GM19035 (cell line): ENCODE data around the gene HENMT1.
A peak's percentile ranks its signal among the peaks of the same experiment; 100 is the strongest.
"Not testable (repeated sequence)": the region's sequence is repeated elsewhere in the genome, so short reads cannot be mapped to it uniquely, and the experiment has no call there.

Source experiments
- ATAC-seq: cut with Tn5 transposase; IDR thresholded peaks from one replicate; pipeline ENCODE4 v1.9.1; 2021; ENCODE audit not compliant: unreplicated experiment

HENMT1 gene

DNA sequence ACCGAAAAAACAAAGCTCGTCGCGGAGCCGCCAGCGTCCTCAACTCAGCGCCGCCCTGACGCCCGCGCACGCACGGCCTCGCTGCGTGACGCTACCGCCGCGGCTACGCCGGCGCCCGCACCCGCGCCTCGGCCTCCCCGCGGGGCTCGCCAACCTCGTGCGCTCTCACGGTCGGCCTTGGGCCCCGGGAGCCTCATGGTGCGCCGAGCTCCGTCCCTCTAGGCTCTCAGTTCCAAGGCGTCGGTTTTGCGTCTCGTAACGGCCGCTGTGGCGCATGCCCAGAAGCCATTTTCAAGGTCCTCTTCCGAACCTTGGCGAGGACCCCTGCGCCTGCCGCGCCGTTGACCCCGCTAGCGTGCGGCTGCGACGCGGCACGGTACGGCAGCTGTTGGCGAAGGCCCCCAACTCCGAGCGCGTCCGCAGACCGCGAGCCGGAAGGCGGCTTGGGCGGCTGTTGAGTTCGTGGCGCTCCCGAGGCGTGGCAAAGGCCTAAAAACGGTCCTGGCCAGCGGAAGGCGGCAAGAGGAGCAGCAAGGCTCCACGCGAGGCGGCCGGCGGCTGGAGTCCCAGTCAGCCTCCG is at the start of gene HENMT1:
HENMT1 (minus strand) TSS at position 64 of the 580 bp plus-strand sequence. CDS start 1,209 bp downstream, outside the sequence.
- ATAC-seq, result peak; percentile 88

- no peak for ATAC-seq
Observed at GRCh38 chr1:108708691-108709660, 48.1 kb upstream of the HENMT1 start.

DNA sequence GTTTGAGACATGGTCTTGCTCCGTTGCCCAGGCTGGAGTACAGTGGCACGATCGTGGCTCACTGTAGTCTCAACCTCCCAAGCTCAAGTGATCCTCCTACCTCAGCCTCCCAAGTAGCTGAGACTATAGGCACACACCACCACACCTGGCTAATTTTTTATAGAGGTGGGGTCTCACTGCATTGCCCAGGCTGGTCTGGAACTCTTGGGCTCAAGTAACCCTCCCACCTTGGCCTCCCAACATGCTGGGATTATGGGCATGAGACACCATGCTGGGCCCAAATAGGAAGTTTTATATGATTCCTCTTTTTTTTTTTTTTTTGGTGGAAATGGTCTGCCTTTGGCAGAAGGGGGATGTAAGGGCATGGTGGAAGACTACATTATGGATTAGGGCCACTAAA is 45.8 kb upstream of the HENMT1 start:
- ATAC-seq, result no peak

DNA sequence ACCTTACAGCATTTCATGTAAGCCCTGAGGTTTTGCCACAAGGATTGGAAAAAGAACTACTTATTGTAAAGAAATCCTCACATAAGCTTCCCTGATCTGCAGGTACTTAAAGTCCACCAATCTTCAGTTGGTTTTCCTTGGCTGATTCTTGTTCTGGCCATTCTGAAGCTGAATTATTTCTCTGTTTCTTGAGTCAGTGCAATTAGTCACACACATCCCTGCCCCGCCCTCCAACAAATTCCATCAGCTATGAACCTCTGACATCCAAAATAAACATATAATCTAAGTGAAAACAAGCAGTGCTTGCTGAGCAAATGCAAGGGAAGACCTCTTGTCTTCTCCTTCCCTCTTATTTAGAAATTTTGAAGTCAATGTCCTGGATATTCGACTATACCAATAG is 43.6 kb upstream of the HENMT1 start:
- ATAC-seq, result no peak

GRCh38 chr1:108703939-108704338 is 43.0 kb upstream of the HENMT1 start:
- no peak for ATAC-seq

DNA sequence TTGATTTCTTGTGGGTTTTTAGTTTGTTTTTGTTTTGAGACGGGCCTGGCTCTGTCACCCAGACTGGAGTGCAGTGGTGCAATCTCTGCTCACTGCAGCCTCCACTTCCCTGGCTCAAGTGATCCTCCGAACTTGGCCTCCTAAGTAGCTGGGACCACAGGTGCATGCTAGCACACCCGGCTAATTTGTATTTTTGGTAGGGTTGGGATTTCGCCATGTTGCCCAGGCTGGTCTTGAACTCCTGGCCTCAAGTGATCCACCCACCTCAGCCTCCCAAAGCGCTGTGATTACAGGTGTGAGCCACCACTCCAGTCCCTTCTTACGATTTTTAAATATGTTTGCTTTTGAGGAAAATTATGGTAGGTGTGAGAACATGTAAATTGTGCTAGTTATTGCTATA is 41.2 kb upstream of the HENMT1 start:
- not testable (repeated sequence) for ATAC-seq

DNA sequence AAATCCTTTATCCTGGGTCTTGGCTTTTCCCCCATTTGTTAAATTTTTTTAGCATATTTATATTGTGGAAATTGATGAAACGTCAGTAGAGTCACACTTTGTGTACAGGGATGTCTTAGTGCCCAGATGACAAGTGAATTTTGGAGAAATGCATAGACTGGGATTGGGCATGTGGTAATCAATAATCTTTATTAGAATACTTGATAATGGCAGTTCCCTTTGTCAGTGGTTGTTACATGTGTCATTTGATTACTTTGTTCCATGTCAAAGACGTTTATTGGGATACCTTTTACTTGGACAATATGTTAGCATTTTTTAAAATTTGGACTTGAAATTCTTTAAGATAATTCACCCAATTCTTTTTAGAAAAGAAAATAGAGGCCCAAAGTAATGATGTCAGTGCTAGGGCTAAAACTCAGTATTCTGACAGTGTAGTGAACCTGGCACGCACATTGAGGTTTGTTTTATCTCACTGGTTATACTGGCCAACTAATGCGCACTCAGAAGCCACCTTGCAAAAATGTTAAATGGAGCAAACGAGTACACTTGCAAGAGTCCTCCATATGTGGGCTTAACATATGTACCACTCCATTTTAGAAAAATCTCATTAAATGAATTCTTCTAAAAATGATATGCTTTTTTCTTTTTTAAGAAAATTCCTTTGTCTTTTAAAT is 40.4 kb upstream of the HENMT1 start:
- ATAC-seq, result no peak

- no peak for ATAC-seq
Observed at GRCh38 chr1:108699375-108700332, 38.8 kb upstream of the HENMT1 start.

DNA sequence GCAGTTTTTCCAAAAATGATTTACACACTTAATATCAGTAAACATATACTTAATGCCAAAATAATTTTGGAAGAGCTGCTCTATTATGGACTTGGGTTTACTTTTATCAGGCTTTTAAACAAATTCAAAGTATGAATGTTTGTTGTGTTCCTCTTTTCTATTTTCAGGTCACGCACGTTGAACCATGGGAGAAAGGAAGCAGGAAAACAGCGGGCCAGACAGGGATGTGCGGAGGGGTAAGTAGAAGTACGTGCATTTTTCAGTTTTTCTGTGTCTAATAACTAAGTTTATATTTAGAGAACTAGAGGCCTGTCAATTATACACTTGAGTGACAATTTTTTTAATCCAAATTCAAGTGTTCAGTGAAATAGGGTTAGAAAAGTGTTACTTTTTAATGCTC is 34.6 kb upstream of the HENMT1 start:
- no peak for ATAC-seq

DNA sequence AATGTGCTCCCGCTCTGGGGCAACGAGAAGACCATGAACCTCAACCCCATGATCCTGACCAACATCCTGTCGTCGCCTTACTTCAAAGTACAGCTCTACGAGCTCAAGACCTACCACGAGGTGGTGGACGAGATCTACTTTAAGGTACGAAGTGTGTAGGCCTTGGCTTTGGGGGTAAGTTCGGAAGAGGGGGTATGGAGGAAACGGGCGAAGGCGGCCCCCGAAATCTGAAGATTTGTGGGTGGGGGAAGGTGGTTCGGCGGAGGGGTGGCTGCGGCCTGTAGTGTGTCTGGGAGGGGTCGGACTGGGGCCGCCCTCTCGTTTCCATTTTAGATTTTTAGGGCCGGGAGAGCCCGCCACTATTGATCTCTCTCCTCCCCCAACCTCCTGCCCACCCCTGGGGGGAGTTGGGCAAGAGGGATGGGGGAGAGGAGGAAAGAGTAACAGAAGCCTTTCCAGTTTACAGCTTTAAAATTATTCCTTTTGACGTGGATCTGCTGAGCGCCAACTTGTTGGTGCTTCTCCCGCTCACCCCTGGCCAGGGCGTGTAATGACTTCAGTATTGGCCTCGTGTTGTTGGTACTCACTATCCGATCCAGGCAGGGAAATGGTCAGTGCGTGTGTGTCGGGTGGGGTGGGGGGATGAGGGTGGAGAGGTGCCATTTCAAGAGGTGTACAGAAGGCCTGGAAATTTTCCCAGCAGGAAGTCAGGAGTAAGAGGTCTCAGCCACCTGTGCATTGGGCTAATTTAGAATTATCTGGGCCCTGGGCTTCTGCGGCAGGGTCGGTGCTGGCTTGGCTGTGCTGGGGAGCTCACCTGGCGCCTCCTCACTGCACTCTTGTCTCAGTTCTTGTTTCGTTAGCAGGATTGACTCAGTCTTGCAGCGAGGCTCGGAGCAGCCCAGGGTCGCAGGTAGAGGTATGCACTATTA is 32.1 kb upstream of the HENMT1 start:
- ATAC-seq, result peak; percentile 50

- peak; percentile 95 for ATAC-seq
Observed at GRCh38 chr1:108691942-108692723, 31.2 kb upstream of the HENMT1 start, which contains the start of gene PRPF38B. Gene PRPF38B, plus strand, starts transcription at chr1:108692310. Its CDS starts 282 bp downstream, at chr1:108692592.

DNA sequence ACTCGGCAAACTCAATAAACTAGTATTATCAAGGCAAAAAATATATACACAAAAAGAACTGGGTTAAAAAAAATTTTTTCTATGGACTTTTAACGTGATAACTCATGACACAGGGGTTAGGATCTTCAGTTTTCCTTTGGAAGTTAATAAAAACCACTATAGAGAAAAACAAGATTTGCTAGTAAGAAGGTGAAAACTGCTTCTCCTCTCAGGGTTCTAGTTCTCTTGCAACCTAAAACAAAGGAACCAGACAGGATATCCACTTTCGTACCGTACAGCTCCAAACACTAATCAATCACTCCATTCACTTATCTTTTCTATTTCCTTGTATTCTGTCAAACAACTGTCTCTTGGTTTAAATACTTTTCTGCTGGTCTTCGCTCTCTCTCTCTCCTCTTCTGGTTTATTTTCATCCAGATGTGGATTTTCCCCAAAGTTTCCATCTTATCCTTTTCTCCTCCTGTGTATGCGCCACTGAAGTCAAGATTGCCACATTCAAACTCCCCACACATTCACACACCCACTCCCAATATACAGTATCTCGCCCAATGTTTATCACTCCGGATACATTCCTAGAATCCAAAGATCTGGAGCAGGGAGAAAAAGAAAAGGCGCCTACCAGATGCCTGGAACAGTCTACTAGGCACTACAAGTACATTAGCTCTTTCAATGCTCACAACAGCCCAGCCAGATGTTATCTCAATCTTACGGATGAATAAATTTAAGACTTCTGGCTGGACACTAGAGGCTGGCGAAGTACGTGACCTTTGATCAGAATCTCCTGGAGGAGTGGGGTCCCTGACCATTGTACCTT is 30.4 kb upstream of the HENMT1 start:
- ATAC-seq, result peak; percentile 11

DNA sequence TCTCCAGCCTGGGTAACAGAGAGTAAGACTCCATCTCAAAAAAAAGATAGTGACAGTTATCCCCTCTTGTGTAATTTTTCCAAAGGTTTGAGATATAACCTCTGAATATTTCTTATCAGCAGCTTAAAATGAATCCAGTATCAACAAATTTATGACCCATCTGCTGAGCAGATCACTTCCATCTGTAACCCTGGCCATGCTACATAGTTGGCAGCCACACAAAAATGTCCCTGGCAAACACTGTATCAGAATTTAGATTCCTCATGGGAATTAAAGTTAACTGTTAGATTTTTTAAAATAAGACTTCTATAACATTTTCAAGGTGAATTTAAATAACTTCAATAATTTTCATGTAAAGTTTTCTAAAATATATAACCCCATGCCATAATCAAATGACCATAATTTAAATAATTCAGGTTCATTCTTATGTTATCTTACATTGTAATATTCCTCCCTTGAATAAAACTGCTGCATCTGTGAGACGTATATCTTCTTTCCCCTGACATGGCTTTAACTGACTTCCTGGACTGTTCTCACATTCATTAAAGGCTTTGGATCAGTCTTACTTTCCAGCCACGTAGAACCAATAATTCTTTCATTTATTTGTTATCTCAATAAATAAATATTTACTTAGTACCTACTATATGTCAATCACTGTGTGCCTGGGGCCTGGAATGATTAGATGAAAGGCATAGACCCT is 25.9 kb upstream of the HENMT1 start:
- ATAC-seq, result no peak

DNA sequence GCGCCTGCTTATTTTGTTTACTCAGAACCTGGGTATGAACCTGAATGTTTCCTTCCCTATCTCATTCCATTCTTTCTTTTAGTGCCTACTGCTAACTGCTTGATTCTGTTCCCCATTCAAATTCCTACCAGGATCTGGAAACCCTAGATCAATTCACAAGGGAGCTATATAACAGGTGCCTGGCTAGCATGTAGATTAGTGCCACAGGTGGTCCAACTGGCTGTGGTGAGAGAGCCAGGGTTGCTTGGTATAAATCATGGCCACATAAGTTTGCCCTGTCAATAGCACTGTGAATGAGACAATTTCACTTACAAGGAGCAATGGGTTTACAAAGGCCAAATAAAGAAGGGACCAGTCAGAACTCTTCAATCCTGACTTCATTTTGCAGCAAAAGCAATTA is 24.6 kb upstream of the HENMT1 start:
- no peak for ATAC-seq

GRCh38 chr1:108681701-108682100 is 20.8 kb upstream of the HENMT1 start:
- ATAC-seq, result not testable (repeated sequence)

GRCh38 chr1:108679586-108680213 is 18.8 kb upstream of the HENMT1 start:
- no peak for ATAC-seq

DNA sequence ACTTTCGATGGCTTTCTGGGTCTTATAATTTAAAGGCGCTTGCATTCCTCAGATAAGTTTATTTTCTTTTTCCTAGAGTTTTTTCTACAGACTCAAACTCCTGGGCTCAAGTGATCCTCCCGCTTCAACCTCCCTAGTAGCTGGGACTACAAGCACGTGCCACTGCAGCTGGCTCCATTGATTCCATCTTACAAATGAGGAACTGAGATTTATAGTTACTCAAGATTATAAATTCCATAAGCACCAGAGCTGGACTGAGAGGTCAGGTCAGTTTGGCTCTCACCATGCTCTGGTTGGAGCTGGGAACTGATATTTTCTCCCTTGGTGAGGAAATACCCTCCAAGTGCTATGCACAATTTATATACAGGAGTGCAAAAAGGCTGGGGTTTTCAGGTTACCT is 17.8 kb upstream of the HENMT1 start:
- ATAC-seq, result no peak
